ENCODE results near the gene TRAF3IP1. TPM values are rescaled to one million over a fixed set of nuclear protein-coding genes. Genes with fewer than 3 reads are reported as not detected.

The TRAF3IP1 gene
- total and polyA plus RNA-seq, 4 donors: 8.9 to 41.0 (median 14.7) TPM

DNA sequence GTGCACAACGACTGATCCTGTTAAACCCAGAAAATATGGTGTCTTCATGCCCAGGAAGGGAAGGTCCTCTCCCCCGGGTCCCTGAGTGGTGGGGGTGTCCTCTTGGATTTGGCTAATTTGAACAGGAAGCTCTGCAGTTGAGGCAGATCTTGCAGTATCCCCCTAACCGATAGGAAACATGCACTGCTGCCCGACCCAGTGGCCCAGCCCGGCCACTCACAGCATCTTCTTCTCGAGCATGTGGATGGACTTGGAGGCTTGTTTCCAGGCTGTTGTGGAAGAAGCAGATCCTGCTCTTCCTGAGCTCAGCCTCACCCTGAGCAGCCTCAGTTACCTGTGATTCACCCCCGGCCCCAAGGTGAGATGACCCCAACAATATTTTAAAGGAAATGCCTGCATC is 60.0 kb downstream of the TRAF3IP1 start:
- H3K9ac ChIP-seq (ENCODE audit: insufficient read depth in 1 of 2, low read length in 2 of 2): no peak overlapping the region
- ATAC-seq (ENCODE audit: insufficient read depth, low FRiP score): no peak
- H3K9me3 ChIP-seq (ENCODE audit: control insufficient read depth in 4 of 4, insufficient read depth in 3 of 4, low read length in 3 of 4): no peaks in the 10 kb centered on the region
- no peak overlapping the region for H3K4me3 ChIP-seq
- TF ChIP-seq, protein P1, sequence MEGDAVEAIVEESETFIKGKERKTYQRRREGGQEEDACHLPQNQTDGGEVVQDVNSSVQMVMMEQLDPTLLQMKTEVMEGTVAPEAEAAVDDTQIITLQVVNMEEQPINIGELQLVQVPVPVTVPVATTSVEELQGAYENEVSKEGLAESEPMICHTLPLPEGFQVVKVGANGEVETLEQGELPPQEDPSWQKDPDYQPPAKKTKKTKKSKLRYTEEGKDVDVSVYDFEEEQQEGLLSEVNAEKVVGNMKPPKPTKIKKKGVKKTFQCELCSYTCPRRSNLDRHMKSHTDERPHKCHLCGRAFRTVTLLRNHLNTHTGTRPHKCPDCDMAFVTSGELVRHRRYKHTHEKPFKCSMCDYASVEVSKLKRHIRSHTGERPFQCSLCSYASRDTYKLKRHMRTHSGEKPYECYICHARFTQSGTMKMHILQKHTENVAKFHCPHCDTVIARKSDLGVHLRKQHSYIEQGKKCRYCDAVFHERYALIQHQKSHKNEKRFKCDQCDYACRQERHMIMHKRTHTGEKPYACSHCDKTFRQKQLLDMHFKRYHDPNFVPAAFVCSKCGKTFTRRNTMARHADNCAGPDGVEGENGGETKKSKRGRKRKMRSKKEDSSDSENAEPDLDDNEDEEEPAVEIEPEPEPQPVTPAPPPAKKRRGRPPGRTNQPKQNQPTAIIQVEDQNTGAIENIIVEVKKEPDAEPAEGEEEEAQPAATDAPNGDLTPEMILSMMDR (IDR thresholded peaks at IDR 0.05; ENCODE audit: control extremely low read depth, extremely low read depth): no peak
- H3K27me3 ChIP-seq (ENCODE audit: control insufficient read depth in 3 of 3, insufficient read depth in 3 of 3, low read length in 2 of 3): no peaks in the 10 kb centered on the region
- H3K4me1 ChIP-seq (ENCODE audit: control insufficient read depth in 5 of 5, insufficient read depth in 5 of 5, low read length in 5 of 5): peaks cover 0 to 3% (median 0%) of the 10 kb centered on the region in 5 donors
- peaks cover 0 to 10% (median 5%) of the 10 kb centered on the region in 4 donors for H3K36me3 ChIP-seq (ENCODE audit: control insufficient read depth in 4 of 4, insufficient read depth in 4 of 4, low read length in 4 of 4)
- DNase-seq: no peak
- no peak overlapping the region for H3K27ac ChIP-seq (ENCODE audit: low read depth in 1 of 2, low read length in 1 of 2)
- 63 to 84% methylated on average over 7 of the region's 7 CpGs for WGBS, 2 donors

- 64 to 65% methylated on average over 1 of the region's 1 CpG for WGBS, 2 donors
- ATAC-seq (ENCODE audit: insufficient read depth, low FRiP score) (no peak), DNase-seq (peak in 1 of 3 donors; percentile 32)
- Histone ChIP-seq H3K4me3 (no peak overlapping the region), H3K9me3 (ENCODE audit: control insufficient read depth in 4 of 4, insufficient read depth in 3 of 4, low read length in 3 of 4) (no peaks in the 10 kb centered on the region), H3K9ac (ENCODE audit: insufficient read depth in 1 of 2, low read length in 2 of 2) (no peak overlapping the region), H3K27me3 (ENCODE audit: control insufficient read depth in 3 of 3, insufficient read depth in 3 of 3, low read length in 2 of 3) (no peaks in the 10 kb centered on the region), H3K27ac (ENCODE audit: low read depth in 1 of 2, low read length in 1 of 2) (no peak overlapping the region), H3K4me1 (ENCODE audit: control insufficient read depth in 5 of 5, insufficient read depth in 5 of 5, low read length in 5 of 5) (peaks cover 0 to 3% (median 0%) of the 10 kb centered on the region in 5 donors), H3K36me3 (ENCODE audit: control insufficient read depth in 4 of 4, insufficient read depth in 4 of 4, low read length in 4 of 4) (peaks cover 0 to 10% (median 5%) of the 10 kb centered on the region in 4 donors)
- TF ChIP-seq, protein P1 (IDR thresholded peaks at IDR 0.05; ENCODE audit: control extremely low read depth, extremely low read depth): no peak
These were observed 60.5 kb downstream of the TRAF3IP1 start for GRCh38 chr2:238380785-238381184.

DNA sequence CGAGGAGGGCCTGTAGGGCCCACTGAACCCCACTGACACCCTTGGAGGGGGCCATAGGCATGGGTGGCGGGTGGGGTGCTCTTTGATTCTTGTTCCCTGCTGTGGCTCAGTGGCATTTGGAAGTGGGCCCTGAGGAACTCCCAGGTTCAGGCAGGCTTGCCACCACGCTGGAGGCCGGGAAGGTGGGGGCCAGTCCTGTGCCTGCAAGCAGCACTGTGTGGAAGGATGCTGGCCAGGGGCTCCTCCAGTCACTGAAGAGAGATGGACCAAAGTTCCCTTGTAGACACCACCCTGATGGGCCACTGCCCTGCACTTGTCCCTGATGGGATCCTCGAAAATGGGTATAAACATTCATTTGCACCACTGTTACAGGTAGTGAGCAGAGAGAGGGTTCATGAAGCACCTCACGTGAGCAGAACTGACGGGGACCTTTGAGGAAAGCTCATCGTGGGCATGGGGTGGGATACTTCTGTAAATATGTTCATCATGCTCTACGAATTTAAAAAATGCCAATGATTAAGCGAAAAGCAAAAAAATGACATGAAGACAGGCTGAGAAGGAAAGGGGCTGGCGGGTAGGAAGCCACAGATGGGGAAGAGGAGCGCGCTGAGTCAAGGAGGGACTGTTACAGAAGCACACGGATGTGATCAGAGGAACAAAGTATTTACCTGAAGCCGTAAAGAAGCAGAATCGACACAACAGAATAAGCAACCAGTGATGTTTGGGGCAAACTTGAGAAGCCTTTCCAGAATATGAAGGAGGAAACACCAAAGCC is 61.2 kb downstream of the TRAF3IP1 start:
- H3K4me3 ChIP-seq: no peak overlapping the region
- no peaks in the 10 kb centered on the region for H3K27me3 ChIP-seq (ENCODE audit: control insufficient read depth in 3 of 3, insufficient read depth in 3 of 3, low read length in 2 of 3)
- ATAC-seq (ENCODE audit: insufficient read depth, low FRiP score) (no peak), DNase-seq (no peak)
- H3K9ac ChIP-seq (ENCODE audit: insufficient read depth in 1 of 2, low read length in 2 of 2): no peak overlapping the region
- peaks cover 0 to 10% (median 5%) of the 10 kb centered on the region in 4 donors for H3K36me3 ChIP-seq (ENCODE audit: control insufficient read depth in 4 of 4, insufficient read depth in 4 of 4, low read length in 4 of 4)
- H3K27ac ChIP-seq (ENCODE audit: low read depth in 1 of 2, low read length in 1 of 2): no peak overlapping the region
- H3K4me1 ChIP-seq (ENCODE audit: control insufficient read depth in 5 of 5, insufficient read depth in 5 of 5, low read length in 5 of 5): peaks cover 0 to 3% (median 0%) of the 10 kb centered on the region in 5 donors
- no peaks in the 10 kb centered on the region for H3K9me3 ChIP-seq (ENCODE audit: control insufficient read depth in 4 of 4, insufficient read depth in 3 of 4, low read length in 3 of 4)
- TF ChIP-seq, protein P1 (IDR thresholded peaks at IDR 0.05; ENCODE audit: control extremely low read depth, extremely low read depth): no peak
- WGBS, 2 donors: 52 to 84% methylated on average over 16 of the region's 16 CpGs
